Breast epithelium (tissue), 3 donors: ENCODE measurements around the gene STARD5.

Source experiments
- CTCF ChIP-seq, 3 donors: fragments of 450-650 bp; IDR thresholded peaks; one replicate each; pipeline ENCODE4 v1.5.1; 2016 to 2017; ENCODE audit warnings: antibody characterized with exemption in 3 of 3, mild to moderate bottlenecking in 3 of 3, moderate library complexity in 3 of 3
- POLR2A ChIP-seq: fragments of 450-650 bp; IDR thresholded peaks from one replicate; pipeline ENCODE4 v1.6.1; 2016; ENCODE audit warnings: antibody characterized with exemption, mild to moderate bottlenecking, moderate library complexity
- POLR2AphosphoS5 ChIP-seq, 3 donors: sonication (generic); formaldehyde crosslinking; IDR thresholded peaks; one replicate each; pipeline ENCODE4 v1.6.1; 2017; ENCODE audit warnings: antibody characterized with exemption in 3 of 3

GRCh38 chr15:81273200-81273599 lies 50.7 kb downstream of the STARD5 start:
- TF ChIP-seq POLR2A: no peak
- TF ChIP-seq CTCF (IDR thresholded peaks at IDR 0.05): no peak
- TF ChIP-seq POLR2AphosphoS5 (IDR thresholded peaks at IDR 0.05): no peak
